D721Med (cell line): Measurements from ENCODE around the gene TTC28.
"Not testable (repeated sequence)": the region's sequence is repeated elsewhere in the genome, so short reads cannot be mapped to it uniquely, and the experiment has no call there.

ENCODE experiments used
- DNase-seq: peaks from one replicate; pipeline ENCODE4 v3.0.0; 2011; ENCODE audit warnings: low spot score; ENCODE audit not compliant: insufficient read length
- FAIRE-seq: peaks from 2 replicates; lab custom pipeline; 2011; peaks lifted over from hg19 to GRCh38; lab: Jason Lieb, UNC
- CTCF ChIP-seq: IDR thresholded peaks from 2 replicates; pipeline ENCODE4 v1.5.1; 2012; ENCODE audit warnings: mild to moderate bottlenecking, control low read depth; ENCODE audit not compliant: insufficient read depth; ENCODE audit errors: missing control alignments

Gene TTC28

GRCh38 chr22:28379075-28379779 lies 300.4 kb downstream of the TTC28 start:
- FAIRE-seq = no peak
- no peak for TF ChIP-seq CTCF
- DNase-seq = no peak

DNA sequence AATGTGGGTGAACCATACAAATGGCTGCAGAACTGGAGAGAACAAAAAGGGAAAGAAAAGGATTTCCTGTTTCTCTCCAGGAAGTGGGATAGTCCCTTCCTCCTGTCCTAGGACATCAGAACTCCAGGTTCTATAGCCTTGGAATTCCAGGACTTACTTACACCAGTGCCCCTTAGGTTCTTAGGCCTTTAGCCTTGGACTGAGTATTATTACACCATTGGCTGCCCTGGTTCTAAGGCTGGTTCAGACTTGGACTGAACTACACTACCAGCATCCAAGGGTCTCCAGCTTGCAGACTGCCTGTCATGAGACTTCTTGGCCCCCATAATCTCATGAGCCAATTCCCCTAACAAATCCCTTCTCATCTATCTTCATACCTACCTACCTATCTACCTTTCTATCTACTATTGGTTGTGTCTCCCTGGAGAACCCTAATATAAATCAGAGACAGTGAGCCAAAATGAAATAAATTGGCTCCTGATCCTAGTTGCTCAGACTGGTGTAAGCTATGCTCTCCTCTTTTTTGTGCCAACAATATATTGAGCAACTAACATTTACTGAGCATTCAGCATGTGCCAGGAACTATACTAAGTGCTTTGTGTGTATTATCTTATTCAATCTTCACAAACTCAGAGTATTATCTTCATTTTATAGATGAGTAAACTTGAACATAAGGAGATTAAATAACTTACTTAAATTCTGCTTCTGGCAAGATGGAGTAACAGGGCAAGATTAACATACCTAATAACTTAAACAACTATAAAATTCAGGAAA lies 303.7 kb downstream of the TTC28 start:
- no peak for DNase-seq
- no peak for FAIRE-seq
- no peak for TF ChIP-seq CTCF

DNA sequence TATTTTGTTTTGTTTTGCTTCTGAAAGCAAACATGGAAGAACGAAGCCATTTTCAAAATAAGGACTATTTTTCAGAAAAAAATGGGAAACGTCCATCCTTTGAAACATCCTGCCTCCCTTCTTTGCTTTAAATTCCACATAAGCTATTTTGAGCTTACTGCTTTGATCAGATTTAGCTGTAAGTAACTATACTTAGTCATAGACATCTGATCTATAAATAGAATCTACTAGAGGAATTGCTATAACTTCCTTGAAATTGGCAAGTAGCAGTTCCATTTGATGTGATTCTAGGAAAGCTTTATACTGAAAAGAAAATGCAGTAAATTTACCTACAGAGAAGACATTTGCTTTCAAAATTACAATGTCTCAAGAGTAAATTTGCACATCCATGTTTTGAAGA lies 305.8 kb downstream of the TTC28 start:
- DNase-seq (no peak), FAIRE-seq (no peak)
- TF ChIP-seq CTCF = no peak

GRCh38 chr22:28369854-28370253 lies 309.8 kb downstream of the TTC28 start:
- no peak for FAIRE-seq

DNA sequence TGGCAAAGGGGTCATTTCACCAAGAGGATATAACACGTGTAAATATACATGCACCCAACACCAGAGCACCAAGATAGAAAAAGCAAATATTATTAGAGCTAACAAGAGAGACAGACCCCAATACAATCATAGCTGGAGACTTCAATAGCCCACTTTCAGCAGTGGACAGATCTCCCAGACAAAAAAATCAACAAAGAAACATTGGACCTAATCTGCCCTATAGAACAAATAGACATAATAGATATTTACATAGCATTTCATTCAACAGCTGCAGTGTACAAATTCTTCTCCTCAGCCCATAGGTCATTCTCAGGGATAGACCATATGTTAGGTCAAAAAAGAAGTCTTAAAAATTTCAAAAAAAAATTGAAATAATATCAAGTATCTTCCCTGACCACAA lies 312.8 kb downstream of the TTC28 start:
- no peak for FAIRE-seq
- no peak for TF ChIP-seq CTCF
- no peak for DNase-seq

More at GRCh38 chr22:28369854-28370253, 309.8 kb downstream of the TTC28 start:
- TF ChIP-seq CTCF = no peak
- no peak for DNase-seq

DNA sequence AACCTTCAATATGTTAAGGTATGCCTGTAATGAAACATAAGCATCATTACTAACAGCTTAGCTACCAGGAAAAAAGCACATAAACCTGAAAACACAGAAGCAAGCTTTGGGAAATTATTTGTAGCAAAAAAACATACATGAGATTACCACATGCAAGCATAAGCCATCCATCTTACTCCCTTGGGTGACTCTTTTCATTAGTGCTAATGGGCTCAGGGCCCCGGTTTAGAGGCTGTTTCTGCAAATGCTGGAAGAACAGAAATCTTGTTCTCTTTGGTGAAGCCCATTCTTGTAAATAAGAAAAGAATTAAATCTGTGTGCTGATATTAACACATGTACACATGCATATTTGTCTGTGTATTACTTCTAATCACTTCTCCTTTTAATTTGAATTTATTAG lies 314.3 kb downstream of the TTC28 start:
- FAIRE-seq (no peak), DNase-seq (no peak)
- no peak for TF ChIP-seq CTCF

GRCh38 chr22:28364105-28364504 lies 315.5 kb downstream of the TTC28 start:
- not testable (repeated sequence) for DNase-seq, FAIRE-seq
